H1 (cell line): ENCODE data around the gene CDH19. TPM values are rescaled to one million over a fixed set of nuclear protein-coding genes. Genes with fewer than 3 reads are reported as not detected.

Experiments
- CREB1 ChIP-seq: IDR thresholded peaks from 2 replicates; pipeline ENCODE4 v1.6.1; 2012; ENCODE audit warnings: inconsistent platforms
- CTBP2 ChIP-seq: IDR thresholded peaks from 2 replicates; pipeline ENCODE4 v1.7.0; 2011; ENCODE audit warnings: borderline replicate concordance, mild to moderate bottlenecking, moderate library complexity, mixed read lengths, low read length; ENCODE audit not compliant: insufficient read depth, insufficient read length
- FOSL1 ChIP-seq: IDR thresholded peaks from 2 replicates; pipeline ENCODE4 v1.6.1; 2011; ENCODE audit warnings: mild to moderate bottlenecking, low read depth, low read length, moderate library complexity; ENCODE audit not compliant: insufficient read depth
- NANOG ChIP-seq: IDR thresholded peaks from 2 replicates; pipeline ENCODE4 v1.6.1; 2011; ENCODE audit warnings: low read length, low read depth, mild to moderate bottlenecking, inconsistent platforms; ENCODE audit not compliant: insufficient read depth, poor library complexity, severe bottlenecking
- SIRT6 ChIP-seq: IDR thresholded peaks from one replicate; pipeline ENCODE4 v1.7.1; 2012; ENCODE audit warnings: low read length, inconsistent platforms
- polyA plus RNA-seq, 7 experiments: library from polyadenylated mRNA; depleted of rRNA in 3 of 7; stranded (reverse) in 5 of 7; unstranded in 2 of 7; fragments of >200 nt in 5 of 7; fragments of 200-250 nt in 2 of 7; gene quantifications; 1 replicate in 5 of 7; 2 replicates in 1 of 7; 4 replicates in 1 of 7; pipeline versions ENCODE4 v1.2.1 to v1.2.3, GENCODE V29; 2011 to 2013; ENCODE audit warnings: missing spikeins in 2 of 7, mixed read lengths in 2 of 7
- total RNA-seq: library from RNA; stranded (reverse); fragmentation: NEBNext Ultra II Directional; extraction: Animal tissue kit (Norgen Biotek cat#: 25700); gene quantifications from 2 replicates; pipeline ENCODE4 v1.2.1, GENCODE V29; 2021
- TF ChIP-seq, protein P1 (sequence below): fragments of 300-600 bp; sonication (generic); IDR thresholded peaks from 2 replicates; pipeline ENCODE4 v1.7.1; 2012; ENCODE audit warnings: low read length, moderate library complexity, mild to moderate bottlenecking, inconsistent platforms; ENCODE audit not compliant: insufficient replicate concordance

CDH19 gene
- total and polyA plus RNA-seq, 2 of the 8 experiments (the other 6 are each of a cell fraction or from before 2014, with no cell fraction given) = not detected

DNA sequence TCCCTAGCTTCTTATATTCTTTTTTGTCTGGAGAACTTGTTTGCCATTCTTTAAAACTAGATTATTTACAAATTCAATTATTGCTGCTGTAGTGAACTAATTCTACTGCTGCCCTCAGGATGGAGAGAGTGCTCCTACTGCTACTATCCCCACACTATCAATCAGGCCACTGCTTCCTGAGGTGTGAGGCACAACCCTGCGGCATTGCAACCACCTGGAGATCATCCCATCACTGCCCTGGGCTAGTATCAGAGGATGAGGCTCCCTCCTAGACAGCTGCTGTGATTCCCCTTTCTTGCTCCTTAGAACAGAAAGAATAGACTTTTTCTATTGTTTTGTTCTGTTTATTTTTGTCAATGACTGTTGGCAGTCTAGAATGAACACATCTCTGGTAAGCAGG, 146.6 kb downstream of the CDH19 start (continued):
- TF ChIP-seq, protein P1, sequence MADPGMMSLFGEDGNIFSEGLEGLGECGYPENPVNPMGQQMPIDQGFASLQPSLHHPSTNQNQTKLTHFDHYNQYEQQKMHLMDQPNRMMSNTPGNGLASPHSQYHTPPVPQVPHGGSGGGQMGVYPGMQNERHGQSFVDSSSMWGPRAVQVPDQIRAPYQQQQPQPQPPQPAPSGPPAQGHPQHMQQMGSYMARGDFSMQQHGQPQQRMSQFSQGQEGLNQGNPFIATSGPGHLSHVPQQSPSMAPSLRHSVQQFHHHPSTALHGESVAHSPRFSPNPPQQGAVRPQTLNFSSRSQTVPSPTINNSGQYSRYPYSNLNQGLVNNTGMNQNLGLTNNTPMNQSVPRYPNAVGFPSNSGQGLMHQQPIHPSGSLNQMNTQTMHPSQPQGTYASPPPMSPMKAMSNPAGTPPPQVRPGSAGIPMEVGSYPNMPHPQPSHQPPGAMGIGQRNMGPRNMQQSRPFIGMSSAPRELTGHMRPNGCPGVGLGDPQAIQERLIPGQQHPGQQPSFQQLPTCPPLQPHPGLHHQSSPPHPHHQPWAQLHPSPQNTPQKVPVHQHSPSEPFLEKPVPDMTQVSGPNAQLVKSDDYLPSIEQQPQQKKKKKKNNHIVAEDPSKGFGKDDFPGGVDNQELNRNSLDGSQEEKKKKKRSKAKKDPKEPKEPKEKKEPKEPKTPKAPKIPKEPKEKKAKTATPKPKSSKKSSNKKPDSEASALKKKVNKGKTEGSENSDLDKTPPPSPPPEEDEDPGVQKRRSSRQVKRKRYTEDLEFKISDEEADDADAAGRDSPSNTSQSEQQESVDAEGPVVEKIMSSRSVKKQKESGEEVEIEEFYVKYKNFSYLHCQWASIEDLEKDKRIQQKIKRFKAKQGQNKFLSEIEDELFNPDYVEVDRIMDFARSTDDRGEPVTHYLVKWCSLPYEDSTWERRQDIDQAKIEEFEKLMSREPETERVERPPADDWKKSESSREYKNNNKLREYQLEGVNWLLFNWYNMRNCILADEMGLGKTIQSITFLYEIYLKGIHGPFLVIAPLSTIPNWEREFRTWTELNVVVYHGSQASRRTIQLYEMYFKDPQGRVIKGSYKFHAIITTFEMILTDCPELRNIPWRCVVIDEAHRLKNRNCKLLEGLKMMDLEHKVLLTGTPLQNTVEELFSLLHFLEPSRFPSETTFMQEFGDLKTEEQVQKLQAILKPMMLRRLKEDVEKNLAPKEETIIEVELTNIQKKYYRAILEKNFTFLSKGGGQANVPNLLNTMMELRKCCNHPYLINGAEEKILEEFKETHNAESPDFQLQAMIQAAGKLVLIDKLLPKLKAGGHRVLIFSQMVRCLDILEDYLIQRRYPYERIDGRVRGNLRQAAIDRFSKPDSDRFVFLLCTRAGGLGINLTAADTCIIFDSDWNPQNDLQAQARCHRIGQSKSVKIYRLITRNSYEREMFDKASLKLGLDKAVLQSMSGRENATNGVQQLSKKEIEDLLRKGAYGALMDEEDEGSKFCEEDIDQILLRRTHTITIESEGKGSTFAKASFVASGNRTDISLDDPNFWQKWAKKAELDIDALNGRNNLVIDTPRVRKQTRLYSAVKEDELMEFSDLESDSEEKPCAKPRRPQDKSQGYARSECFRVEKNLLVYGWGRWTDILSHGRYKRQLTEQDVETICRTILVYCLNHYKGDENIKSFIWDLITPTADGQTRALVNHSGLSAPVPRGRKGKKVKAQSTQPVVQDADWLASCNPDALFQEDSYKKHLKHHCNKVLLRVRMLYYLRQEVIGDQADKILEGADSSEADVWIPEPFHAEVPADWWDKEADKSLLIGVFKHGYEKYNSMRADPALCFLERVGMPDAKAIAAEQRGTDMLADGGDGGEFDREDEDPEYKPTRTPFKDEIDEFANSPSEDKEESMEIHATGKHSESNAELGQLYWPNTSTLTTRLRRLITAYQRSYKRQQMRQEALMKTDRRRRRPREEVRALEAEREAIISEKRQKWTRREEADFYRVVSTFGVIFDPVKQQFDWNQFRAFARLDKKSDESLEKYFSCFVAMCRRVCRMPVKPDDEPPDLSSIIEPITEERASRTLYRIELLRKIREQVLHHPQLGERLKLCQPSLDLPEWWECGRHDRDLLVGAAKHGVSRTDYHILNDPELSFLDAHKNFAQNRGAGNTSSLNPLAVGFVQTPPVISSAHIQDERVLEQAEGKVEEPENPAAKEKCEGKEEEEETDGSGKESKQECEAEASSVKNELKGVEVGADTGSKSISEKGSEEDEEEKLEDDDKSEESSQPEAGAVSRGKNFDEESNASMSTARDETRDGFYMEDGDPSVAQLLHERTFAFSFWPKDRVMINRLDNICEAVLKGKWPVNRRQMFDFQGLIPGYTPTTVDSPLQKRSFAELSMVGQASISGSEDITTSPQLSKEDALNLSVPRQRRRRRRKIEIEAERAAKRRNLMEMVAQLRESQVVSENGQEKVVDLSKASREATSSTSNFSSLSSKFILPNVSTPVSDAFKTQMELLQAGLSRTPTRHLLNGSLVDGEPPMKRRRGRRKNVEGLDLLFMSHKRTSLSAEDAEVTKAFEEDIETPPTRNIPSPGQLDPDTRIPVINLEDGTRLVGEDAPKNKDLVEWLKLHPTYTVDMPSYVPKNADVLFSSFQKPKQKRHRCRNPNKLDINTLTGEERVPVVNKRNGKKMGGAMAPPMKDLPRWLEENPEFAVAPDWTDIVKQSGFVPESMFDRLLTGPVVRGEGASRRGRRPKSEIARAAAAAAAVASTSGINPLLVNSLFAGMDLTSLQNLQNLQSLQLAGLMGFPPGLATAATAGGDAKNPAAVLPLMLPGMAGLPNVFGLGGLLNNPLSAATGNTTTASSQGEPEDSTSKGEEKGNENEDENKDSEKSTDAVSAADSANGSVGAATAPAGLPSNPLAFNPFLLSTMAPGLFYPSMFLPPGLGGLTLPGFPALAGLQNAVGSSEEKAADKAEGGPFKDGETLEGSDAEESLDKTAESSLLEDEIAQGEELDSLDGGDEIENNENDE = no peak
- TF ChIP-seq CTBP2 (no peak), SIRT6 (no peak), CREB1 (no peak), NANOG (no peak), FOSL1 (no peak)
